Activated naive CD4-positive, alpha-beta T cell treated with anti-CD3 and anti-CD28 coated beads, Interleukin-2, amount 50 U/mL, for 72 hours (primary cell): ENCODE results near the gene PLEKHG3. TPM values are rescaled to one million over a fixed set of nuclear protein-coding genes. Genes with fewer than 3 reads are reported as not detected.

Source experiments
- ATAC-seq, 2 donors: fragments of 150-1000 bp; cut with Tn5 transposase; 2 replicates each; pipeline ENCODE4 v1.10.0; 2021; ENCODE audit warnings: mild to moderate bottlenecking in 2 of 2, moderate library complexity in 2 of 2
- DNase-seq, 2 donors: peaks; one replicate each; pipeline ENCODE4 v3.0.0; 2021 to 2022; ENCODE audit warnings: low spot score in 2 of 2
- H3K27ac Mint-ChIP-seq, 2 donors: one replicate each; pipeline ENCODE4 v1.8.0; 2022; ENCODE audit warnings: mild to moderate bottlenecking in 2 of 2, mixed read lengths in 2 of 2
- H3K36me3 Mint-ChIP-seq, 2 donors: one replicate each; pipeline ENCODE4 v1.8.0; 2022; ENCODE audit warnings: mixed read lengths in 2 of 2
- H3K9me3 Mint-ChIP-seq, 2 donors: one replicate each; pipeline ENCODE4 v1.8.0; 2022; ENCODE audit warnings: mixed read lengths in 2 of 2
- total RNA-seq, 2 donors: library from RNA; stranded (reverse); gene quantifications; one replicate each; pipeline ENCODE4 v1.2.3, GENCODE V29; 2022

PLEKHG3 gene
- total RNA-seq, 2 donors from 2014 or later, result 0.66 to 1.1 TPM

DNA sequence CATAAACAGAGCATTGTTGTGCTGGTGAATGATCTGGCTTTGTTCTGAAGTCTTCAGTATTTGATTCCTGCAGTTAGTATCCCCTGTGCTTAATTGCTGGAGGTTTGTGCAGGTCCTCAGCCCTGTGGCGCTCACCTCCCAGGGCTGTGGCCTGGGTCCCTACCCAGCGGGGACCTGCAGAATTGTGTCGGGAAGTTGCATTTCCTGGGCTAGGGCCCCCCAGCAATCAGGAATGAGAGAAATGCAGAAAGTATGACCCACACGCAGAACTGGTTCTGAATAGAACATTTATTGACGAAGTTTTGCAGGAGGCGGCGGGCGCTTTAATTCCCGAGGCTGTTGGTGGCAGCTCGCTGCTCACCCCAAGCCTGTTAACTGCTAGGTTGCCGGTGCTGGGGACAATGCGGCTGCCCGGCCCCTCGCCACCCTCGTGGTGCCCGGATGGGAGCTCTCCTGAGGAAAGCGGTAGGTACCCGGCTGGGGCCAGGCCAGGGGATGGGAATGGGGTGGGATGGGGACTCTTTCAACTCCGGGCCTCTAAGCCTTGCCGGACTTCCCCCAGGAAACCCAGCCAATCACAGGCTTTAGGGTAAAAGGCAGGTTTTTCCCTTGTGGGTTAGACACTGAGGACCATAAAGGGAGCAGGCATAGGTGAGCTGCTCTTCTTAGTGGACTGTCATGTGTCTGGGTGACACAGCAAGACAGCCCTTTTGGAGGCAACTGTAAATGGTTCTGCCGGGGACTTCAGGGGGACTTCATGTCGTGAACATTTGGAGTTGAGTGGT lies 11.6 kb downstream of the PLEKHG3 start:
- ATAC-seq (no peak), DNase-seq (no peak)

DNA sequence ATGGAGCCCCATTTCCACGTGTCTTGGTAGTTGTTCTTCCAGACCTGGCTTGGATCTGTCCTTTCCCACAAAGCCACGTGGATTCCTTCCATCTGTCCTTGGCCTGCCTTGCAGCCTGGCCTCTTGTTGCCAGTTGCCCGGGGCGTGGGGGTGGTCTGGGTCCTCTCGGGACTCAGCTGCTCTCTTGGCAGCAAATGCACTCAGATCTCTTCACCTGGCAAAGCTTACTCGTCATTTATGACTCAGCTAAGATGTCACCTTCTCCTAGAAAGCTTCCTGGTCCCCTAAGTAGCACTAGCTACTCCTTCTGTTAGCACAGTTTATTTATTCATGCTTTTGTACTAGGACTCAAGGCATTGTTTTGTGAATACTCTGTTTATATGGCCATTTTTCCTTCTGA lies 13.6 kb downstream of the PLEKHG3 start:
- no peak overlapping the region for H3K27ac Mint-ChIP-seq
- ATAC-seq, result no peak
- H3K9me3 Mint-ChIP-seq, result peaks cover 11 to 17% of the 10 kb centered on the region in 2 donors
- no peak for DNase-seq
- peaks cover 6 to 8% of the 10 kb centered on the region in 2 donors for H3K36me3 Mint-ChIP-seq

More for the DNA sequence above, 11.6 kb downstream of the PLEKHG3 start:
- H3K27ac Mint-ChIP-seq, result no peak overlapping the region
- peaks cover 15 to 21% of the 10 kb centered on the region in 2 donors for H3K9me3 Mint-ChIP-seq
- peaks cover 8 to 10% of the 10 kb centered on the region in 2 donors for H3K36me3 Mint-ChIP-seq

DNA sequence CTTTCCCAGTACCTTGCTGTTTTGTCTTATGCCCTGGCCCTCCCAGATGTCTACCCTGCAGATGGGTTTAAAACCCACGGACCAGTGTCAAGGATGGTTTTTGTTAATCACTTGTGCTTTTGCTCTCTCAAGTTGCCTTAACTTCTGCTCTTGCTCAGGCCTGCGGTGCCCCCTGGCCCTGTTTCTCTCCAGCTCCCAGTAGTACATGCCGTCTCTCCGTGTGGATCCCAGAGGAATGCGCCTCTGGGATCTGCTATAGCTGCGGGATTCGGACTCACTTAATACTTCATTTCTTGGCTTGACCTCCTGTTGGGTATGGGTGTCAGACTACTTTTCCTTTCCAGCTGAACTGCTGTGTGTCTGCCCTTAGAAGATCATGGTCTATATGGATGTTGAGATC lies 14.5 kb downstream of the PLEKHG3 start:
- H3K36me3 Mint-ChIP-seq, result peaks cover 0 to 8% of the 10 kb centered on the region in 2 donors
- H3K27ac Mint-ChIP-seq, result no peak overlapping the region
- no peak for ATAC-seq

DNA sequence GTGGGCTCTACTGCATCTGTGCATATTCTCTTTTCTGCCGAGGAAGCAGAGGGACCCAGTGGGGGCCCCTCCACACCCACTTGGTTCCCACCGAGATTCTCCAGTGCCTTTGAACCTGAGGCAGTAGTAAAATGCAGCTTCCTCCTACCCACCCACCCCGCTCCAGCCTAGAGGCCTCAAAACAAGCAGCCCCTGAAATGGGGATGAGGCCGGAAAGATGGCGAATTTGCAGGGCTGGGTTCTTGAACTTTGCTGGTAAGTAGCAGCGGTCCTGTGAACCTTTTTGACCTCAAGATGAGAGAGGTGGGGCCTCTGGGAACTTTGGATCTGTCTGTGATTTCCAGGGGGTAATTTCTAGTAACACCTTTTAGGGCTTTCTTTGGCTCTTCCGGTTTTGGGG lies 15.4 kb downstream of the PLEKHG3 start:
- ATAC-seq, result no peak
- DNase-seq, result no peak
- peaks cover 0 to 1% of the 10 kb centered on the region in 2 donors for H3K36me3 Mint-ChIP-seq
- no peak overlapping the region for H3K27ac Mint-ChIP-seq
- peaks cover 0 to under 1% of the 10 kb centered on the region in 2 donors for H3K9me3 Mint-ChIP-seq

More for the DNA sequence above, 14.5 kb downstream of the PLEKHG3 start:
- DNase-seq, result no peak
- H3K9me3 Mint-ChIP-seq, result peaks cover 8% of the 10 kb centered on the region in 2 donors

DNA sequence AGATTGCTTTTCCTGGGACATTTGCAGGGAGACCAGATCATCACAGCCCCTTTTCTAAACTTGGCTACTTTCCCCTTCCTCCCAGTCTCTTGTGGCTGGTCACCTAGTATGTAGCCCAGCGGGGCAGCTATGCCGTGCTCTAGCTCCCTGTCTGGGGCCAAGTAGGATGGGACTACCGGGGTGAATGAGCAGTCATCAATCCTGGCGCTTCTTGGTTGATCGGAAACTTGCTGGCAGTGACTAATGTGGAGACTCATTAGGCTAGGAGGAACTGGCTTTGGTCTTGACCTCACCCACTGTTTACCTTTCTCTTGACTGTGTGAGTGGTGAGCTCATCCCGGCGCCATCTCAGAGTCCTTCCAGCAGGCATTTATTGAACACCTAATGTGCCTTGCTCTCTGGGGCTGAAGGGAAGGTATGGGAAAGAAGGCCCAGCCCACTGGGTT lies 15.9 kb downstream of the PLEKHG3 start:
- Mint-ChIP-seq H3K9me3 (no peaks in the 10 kb centered on the region), H3K36me3 (no peaks in the 10 kb centered on the region), H3K27ac (no peak overlapping the region)
- DNase-seq (no peak), ATAC-seq (peak in 1 of 2 donors; percentile 43)

DNA sequence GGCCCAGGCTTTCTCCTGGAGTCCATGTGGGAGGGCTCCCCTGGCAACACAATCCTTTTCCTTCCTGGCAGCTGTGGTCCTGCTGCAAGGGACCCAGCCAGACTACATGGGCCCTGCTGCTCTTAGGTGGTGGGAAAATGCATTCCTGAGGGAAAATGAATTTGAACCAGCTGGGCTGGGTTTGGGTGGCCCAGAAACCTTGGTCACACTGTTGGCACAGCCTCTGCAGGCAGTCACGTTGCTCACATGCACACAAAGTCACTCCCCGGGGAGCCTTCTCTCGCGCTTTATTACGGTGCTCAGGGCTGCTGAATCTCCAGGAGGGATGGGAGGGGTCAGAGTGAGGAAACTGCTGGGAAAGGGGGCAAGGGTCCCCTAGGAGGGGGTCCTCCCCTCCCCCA lies 17.2 kb downstream of the PLEKHG3 start:
- no peak overlapping the region for H3K27ac Mint-ChIP-seq
- no peak for DNase-seq
- ATAC-seq, result no peak
- no peaks in the 10 kb centered on the region for H3K9me3 Mint-ChIP-seq
- H3K36me3 Mint-ChIP-seq, result no peaks in the 10 kb centered on the region

DNA sequence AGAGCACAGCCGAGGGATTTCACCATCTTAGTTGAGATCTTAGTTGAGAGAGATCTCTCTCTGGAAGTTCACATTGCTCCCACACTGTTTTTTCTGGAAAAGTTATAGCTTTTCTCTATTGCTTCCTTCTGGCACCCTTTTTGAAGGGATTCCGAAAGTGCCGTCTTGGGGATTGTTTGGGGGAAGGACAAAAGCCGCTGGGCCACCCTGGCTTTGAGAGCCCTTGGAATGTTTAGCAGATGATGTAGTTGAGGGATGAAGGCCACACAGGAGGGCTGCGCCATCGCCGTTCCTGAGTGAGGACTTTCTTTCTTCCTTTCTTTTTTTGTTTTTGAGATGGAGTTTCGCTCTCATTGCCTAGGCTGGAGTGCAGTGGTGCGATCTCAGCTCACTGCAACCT lies 17.7 kb downstream of the PLEKHG3 start:
- no peaks in the 10 kb centered on the region for H3K9me3 Mint-ChIP-seq
- no peak overlapping the region for H3K27ac Mint-ChIP-seq
- DNase-seq (no peak), ATAC-seq (no peak)
- H3K36me3 Mint-ChIP-seq, result no peaks in the 10 kb centered on the region

DNA sequence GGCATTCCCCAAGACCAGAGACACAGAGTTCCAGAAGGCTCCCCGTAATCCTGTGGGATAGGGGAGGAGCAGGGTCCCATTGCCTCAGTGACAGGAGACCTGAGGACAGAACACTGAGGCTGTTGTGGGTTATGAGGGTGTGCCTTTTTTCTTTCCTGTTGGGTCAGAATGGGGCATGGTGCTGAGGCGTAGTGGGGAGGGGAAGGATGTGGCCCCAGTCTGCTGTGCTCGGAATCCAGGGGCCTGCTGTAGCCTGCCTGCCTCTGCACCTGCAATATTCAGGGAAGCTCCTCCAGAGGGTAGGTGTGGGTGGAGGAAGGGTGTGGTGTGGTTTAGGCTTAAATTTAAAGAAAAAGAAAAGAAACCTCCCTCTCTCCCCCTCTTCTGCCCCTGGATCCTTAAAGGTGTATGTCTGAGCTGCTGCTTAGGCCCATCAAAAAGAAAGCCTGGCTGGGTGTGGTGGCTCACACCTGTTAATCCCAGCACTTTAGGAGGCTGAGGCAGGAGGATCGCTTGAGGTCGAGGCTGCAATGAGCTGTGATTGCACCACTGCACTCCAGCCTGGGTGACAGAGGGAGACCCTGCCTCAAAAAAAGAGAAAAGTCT lies 18.7 kb downstream of the PLEKHG3 start:
- ATAC-seq (no peak), DNase-seq (no peak)
- Mint-ChIP-seq H3K36me3 (no peaks in the 10 kb centered on the region), H3K9me3 (no peaks in the 10 kb centered on the region), H3K27ac (no peak overlapping the region)

DNA sequence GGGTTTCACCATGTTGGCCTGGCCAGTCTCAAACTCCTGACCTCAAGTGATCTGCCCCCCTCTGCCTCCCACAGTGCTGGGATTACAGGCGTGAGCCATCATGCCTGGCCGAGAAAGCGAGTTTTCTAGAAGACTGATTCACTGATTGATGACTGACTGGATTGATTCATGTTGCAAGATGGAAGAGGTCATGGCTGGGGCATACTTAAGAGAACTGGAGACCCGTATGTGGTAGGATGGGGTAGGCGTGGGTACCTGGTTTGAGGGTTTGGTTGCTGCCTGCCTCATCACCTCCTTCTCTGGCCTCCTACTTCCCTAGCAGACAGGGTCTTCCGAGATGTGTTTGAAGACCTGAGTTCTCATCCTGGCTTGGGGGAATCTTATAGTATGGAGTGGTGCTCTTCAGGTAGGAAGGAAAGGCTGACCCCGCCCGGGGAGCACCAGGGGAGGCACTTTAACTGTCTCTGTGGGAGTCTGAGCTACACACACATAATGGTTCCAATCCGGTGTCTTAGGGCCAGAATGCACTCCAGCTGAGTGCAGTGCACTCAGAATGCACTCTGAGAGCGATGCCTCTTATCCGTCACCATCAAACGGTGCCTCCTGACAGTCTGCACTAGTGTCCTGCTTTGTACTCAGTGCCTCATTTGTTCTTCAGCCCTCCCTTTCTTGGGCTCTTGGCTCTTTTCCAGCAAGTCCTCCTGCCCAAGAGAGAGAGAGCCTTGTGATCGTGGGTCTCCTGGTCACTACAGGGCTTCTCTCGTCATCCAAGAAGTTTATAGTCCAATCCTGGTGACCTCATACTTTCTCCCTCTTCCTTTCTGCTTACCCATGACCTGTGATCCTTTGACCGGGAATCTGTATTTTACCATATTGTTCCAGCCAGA lies 19.7 kb downstream of the PLEKHG3 start:
- H3K9me3 Mint-ChIP-seq, result no peaks in the 10 kb centered on the region
- H3K36me3 Mint-ChIP-seq, result no peaks in the 10 kb centered on the region
- peak in 1 of 2 donors; percentile 35 for ATAC-seq
- no peak for DNase-seq
- H3K27ac Mint-ChIP-seq, result no peak overlapping the region

DNA sequence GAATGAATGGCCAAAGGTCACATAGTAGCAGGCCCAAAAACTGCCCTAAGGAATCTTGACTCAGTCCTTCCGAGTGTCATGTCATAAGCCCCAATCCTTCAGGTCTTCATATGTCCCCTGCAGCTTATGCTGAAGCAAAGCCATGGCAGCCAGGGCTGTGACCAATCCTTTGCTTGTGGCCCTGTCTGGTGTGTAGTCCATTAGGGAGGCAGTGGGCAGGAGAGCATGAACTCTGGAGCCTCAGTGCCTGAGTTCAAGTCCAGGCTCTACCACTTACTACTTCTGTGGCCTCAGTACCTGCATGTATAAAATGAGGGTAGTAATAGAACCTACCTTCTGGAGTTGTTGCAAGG lies 20.3 kb downstream of the PLEKHG3 start:
- no peak for ATAC-seq
- Mint-ChIP-seq H3K36me3 (no peaks in the 10 kb centered on the region), H3K9me3 (no peaks in the 10 kb centered on the region), H3K27ac (no peak overlapping the region)
- DNase-seq, result no peak

DNA sequence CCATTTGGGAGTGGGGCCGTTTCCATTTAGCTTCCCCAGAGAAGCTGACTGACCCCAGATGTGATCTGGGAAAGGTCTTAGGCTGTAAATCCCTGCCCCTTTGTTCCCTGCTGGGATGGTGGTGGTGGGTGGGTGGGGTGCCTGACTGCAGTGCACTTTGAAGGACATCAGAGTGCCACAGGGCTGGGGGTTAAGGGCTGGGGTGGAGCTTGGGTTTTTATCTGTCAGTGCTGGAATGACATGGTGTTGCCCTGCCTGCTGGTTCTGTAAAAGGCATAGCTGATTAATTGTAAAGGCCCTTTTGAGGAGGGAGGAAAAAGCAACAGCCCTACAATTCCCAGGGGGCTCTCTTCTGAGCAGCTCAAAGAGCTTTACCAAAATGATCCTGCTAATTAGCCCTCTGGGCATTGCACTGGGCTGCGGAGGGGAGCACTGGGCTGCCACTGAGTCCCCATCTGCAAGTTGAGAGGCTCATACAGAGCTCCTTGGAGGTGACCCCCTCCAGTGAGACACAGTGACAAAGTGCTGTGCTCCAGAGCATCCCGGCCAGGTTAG lies 21.1 kb downstream of the PLEKHG3 start:
- DNase-seq (no peak), ATAC-seq (no peak)
- Mint-ChIP-seq H3K27ac (no peak overlapping the region), H3K9me3 (no peaks in the 10 kb centered on the region), H3K36me3 (no peaks in the 10 kb centered on the region)

DNA sequence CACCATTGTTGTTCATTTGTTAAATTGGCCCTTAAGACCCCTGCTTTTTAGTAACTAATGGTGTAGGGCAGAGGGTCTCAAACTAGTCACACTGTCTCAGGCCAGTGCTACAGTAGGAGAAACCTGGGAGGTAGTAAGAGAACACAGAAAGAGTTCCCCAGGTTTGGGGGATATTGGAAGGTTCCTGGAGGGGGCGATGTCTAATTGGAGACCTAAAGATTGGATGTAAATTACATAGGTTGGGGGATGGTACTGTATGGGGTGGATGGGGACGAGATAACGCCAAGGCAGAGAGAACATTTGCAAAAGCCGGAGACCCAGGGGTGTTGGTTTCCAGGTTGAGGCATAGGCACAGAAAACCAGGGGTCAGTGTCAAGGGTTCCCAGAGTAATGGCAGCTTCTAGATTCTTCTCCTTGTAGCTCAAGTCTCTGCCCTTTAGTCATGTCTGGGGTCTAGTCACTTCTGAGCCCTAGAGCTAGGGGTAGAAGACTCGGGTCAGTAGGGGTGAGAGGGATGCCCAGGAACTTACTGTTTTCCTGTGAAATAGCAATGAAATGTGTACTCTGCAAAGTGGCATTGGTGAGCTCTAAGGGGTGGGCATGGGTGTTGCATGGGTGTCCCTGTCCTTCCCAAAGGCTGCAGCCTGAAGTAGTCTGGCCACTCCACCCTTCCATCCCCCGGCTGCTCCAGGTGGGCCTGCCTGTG lies 21.8 kb downstream of the PLEKHG3 start:
- ATAC-seq (no peak), DNase-seq (no peak)
- peak overlapping the region in 1 of 2 donors; percentile 65 for H3K27ac Mint-ChIP-seq

DNA sequence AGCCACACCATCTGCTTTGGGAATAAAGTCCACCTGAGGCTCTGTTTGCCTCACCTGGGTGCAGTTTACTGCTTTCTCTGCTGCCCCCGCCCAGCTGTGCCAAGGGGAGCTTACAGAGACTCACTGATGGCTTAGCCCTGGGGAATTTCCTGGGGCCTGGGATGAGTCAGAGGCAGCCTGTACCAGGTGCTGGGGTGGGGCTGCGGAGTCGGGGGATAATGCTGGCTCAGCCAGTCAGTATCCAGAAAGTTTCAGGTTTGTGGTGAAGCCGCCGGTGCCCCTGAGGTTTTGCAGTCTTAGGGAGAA lies 22.3 kb downstream of the PLEKHG3 start:
- H3K27ac Mint-ChIP-seq, result no peak overlapping the region
- DNase-seq, result no peak
- ATAC-seq, result peak in 1 of 2 donors; percentile 63
- no peaks in the 10 kb centered on the region for H3K9me3 Mint-ChIP-seq
- no peaks in the 10 kb centered on the region for H3K36me3 Mint-ChIP-seq

More for the DNA sequence above, 21.8 kb downstream of the PLEKHG3 start:
- no peaks in the 10 kb centered on the region for H3K9me3 Mint-ChIP-seq
- no peaks in the 10 kb centered on the region for H3K36me3 Mint-ChIP-seq

DNA sequence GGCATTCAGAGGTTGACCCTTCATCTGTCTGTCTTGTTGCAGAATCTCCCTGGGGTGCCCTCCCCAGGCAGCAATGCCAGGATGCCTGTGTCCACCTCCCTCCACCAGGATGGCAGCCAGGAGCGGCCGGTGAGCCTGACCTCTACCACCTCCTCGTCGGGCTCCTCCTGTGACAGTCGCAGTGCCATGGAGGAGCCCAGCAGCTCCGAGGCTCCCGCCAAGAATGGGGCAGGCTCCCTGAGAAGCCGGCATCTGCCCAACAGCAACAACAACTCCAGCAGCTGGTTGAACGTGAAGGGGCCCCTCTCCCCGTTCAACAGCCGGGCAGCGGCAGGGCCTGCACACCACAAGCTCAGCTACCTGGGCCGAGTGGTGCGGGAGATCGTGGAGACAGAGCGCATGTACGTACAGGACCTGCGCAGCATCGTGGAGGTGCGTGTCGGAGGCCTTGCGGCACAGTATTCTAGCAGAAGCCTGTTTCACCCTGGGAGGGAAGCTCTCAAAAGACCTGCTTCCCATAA lies 23.4 kb downstream of the PLEKHG3 start:
- Mint-ChIP-seq H3K9me3 (no peaks in the 10 kb centered on the region), H3K27ac (no peak overlapping the region), H3K36me3 (no peaks in the 10 kb centered on the region)
- DNase-seq (no peak), ATAC-seq (no peak)

DNA sequence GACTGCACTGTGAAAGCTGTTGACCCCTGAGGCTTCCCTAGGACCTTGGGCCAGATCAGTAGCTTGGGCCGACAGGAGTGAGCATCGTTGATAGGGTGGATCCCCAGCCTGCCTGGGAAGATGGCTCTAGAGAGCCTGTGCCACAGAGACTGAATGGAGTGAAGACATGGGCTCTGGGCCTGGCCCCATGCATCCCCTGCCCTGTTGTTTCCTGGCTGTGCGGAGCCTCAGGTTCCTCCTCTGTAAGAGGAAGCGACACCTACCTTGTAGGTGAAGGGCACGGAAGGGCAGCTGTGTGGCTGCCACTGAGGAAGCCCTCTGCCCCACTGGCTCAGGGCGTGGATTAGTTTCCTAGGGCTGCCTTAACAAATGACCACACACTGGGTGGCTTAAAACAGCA lies 23.9 kb downstream of the PLEKHG3 start:
- DNase-seq (no peak), ATAC-seq (no peak)
- H3K27ac Mint-ChIP-seq, result no peak overlapping the region
- no peaks in the 10 kb centered on the region for H3K36me3 Mint-ChIP-seq
- H3K9me3 Mint-ChIP-seq, result no peaks in the 10 kb centered on the region

DNA sequence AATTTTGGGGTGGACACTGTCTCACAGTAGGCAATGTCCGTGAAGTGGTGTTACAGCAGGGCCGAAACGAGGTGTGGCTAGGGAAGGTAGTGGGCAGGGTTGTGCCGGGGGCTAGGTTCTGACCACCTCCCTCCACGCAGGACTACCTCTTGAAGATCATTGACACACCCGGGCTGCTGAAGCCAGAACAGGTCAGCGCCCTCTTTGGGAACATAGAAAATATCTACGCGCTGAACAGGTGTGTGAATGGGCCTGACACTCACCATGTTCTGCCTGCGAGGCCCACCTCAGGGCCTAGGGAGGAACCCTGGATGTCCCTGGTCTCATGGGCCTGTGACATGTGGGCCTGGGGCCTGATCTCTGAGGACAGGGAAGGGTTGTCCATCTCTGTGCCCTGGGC lies 24.6 kb downstream of the PLEKHG3 start:
- Mint-ChIP-seq H3K27ac (no peak overlapping the region), H3K36me3 (no peaks in the 10 kb centered on the region), H3K9me3 (no peaks in the 10 kb centered on the region)
- ATAC-seq (no peak), DNase-seq (no peak)
